A549 (cell line): ENCODE data around the gene NTRK3. TPM values are rescaled to one million over a fixed set of nuclear protein-coding genes. Genes with fewer than 3 reads are reported as not detected.

ENCODE experiments used
- ATAC-seq, 2 experiments: fragments of 200-7000 bp in 1 of 2; fragments of >200 bp in 1 of 2; cut with Nextera tagmentation in 1 of 2; cut with Tn5 transposase in 1 of 2; 3 replicates each; pipeline versions ENCODE4 v1.8.0 to v1.9.1; 2018 to 2020; ENCODE audit warnings: mild to moderate bottlenecking in 1 of 2, moderate library complexity in 1 of 2
- CTCF ChIA-PET: fragments of 300-600 bp; sonication (Branson Sonifier 250); formaldehyde crosslinking; extraction: SDS; loops from one replicate; lab custom pipeline; 2021; ENCODE audit warnings: antibody characterized with exemption, inconsistent platforms; lab: Yijun Ruan, JAX
- POLR2A ChIA-PET: fragments of 350-600 bp; formaldehyde crosslinking; extraction: SDS; loops from one replicate; lab custom pipeline; 2021; ENCODE audit warnings: antibody characterized with exemption, inconsistent platforms; lab: Yijun Ruan, JAX
- DNase-seq, 2 experiments: peaks; one replicate each; pipeline versions ENCODE4 v3.0.0 to v3.0.0-alpha.2; 2011 to 2016; ENCODE audit warnings: low read depth in 1 of 2, low spot score in 1 of 2
- FAIRE-seq: peaks from 2 replicates; lab custom pipeline; 2011; peaks lifted over from hg19 to GRCh38; lab: Jason Lieb, UNC
- H3K27ac ChIP-seq, 2 experiments: fragments of >200 bp; sonication (Bioruptor Twin); formaldehyde crosslinking; 3 replicates each; pipeline ENCODE4 v1.5.1; 2016 to 2017
- H3K4me1 ChIP-seq: fragments of >200 bp; sonication (Bioruptor Twin); formaldehyde crosslinking; 3 replicates; pipeline ENCODE4 v1.6.1; 2016
- H3K4me2 ChIP-seq: fragments of >200 bp; sonication (Bioruptor Twin); formaldehyde crosslinking; 3 replicates; pipeline ENCODE4 v1.6.1; 2016
- H3K4me3 ChIP-seq: fragments of >200 bp; sonication (Bioruptor Twin); formaldehyde crosslinking; 3 replicates; pipeline ENCODE4 v1.5.1; 2016
- H3K9me3 ChIP-seq: fragments of >200 bp; sonication (Bioruptor Twin); formaldehyde crosslinking; 3 replicates; pipeline ENCODE4 v1.6.1; 2016
- CBX2 ChIP-seq: fragments of 200-600 bp; sonication (generic); IDR thresholded peaks from 2 replicates; pipeline ENCODE4 v1.6.1; 2016; ENCODE audit warnings: low read depth, mild to moderate bottlenecking, borderline replicate concordance
- CEBPB ChIP-seq, 2 experiments: fragments of >200 bp in 1 of 2; sonication (Bioruptor Twin) in 1 of 2; formaldehyde crosslinking in 1 of 2; IDR thresholded peaks; 2 replicates each; pipeline ENCODE4 v1.6.1; 2012 to 2016
- CHD2 ChIP-seq: fragments of 150-350 bp; IDR thresholded peaks from 2 replicates; pipeline ENCODE4 v1.6.1; 2014; ENCODE audit warnings: low read length; ENCODE audit not compliant: partially characterized antibody
- EHF ChIP-seq: fragments of 250-450 bp; sonication (Bioruptor Pico); IDR thresholded peaks from 2 replicates; pipeline ENCODE4 v1.5.0; 2020; ENCODE audit warnings: mild to moderate bottlenecking
- EP300 ChIP-seq, 2 experiments: fragments of >200 bp; sonication (Bioruptor Twin); formaldehyde crosslinking; IDR thresholded peaks; 2 replicates in 1 of 2; 3 replicates in 1 of 2; pipeline ENCODE4 v1.6.1; 2016 to 2017
- ESRRA ChIP-seq: fragments of 150-350 bp; IDR thresholded peaks from 2 replicates; pipeline ENCODE4 v1.6.1; 2014; ENCODE audit warnings: mild to moderate bottlenecking, low read length, borderline replicate concordance
- FOSB ChIP-seq: fragments of 250-450 bp; sonication (Bioruptor Pico); IDR thresholded peaks from 2 replicates; pipeline ENCODE4 v1.5.0; 2020; ENCODE audit warnings: mild to moderate bottlenecking, moderate library complexity
- FOXS1 ChIP-seq: fragments of 250-450 bp; sonication (Bioruptor Pico); IDR thresholded peaks from 2 replicates; pipeline ENCODE4 v1.5.0; 2020; ENCODE audit warnings: mild to moderate bottlenecking, moderate library complexity
- HDAC2 ChIP-seq: fragments of 200-600 bp; sonication (generic); IDR thresholded peaks from 2 replicates; pipeline ENCODE4 v1.6.1; 2016
- HOXB13 ChIP-seq: fragments of 250-450 bp; sonication (Bioruptor Pico); IDR thresholded peaks from 2 replicates; pipeline ENCODE4 v1.5.0; 2020; ENCODE audit warnings: low read depth, mild to moderate bottlenecking, moderate library complexity
- KDM1A ChIP-seq: fragments of 200-600 bp; sonication (generic); IDR thresholded peaks from 2 replicates; pipeline ENCODE4 v1.6.1; 2016; ENCODE audit warnings: low read depth, mild to moderate bottlenecking
- MAFK ChIP-seq: fragments of 450-650 bp; IDR thresholded peaks from 2 replicates; pipeline ENCODE4 v1.6.1; 2014; ENCODE audit not compliant: partially characterized antibody
- MAZ ChIP-seq: fragments of 150-350 bp; IDR thresholded peaks from 2 replicates; pipeline ENCODE4 v1.6.1; 2014; ENCODE audit warnings: antibody characterized with exemption, low read depth, low read length, borderline replicate concordance
- NPAS2 ChIP-seq: fragments of 250-450 bp; sonication (Bioruptor Pico); IDR thresholded peaks from 2 replicates; pipeline ENCODE4 v1.8.0; 2022; ENCODE audit warnings: mild to moderate bottlenecking, moderate library complexity, borderline replicate concordance
- PHF8 ChIP-seq: fragments of 200-600 bp; sonication (generic); IDR thresholded peaks from 2 replicates; pipeline ENCODE4 v1.6.1; 2016; ENCODE audit warnings: low read depth, mild to moderate bottlenecking, antibody characterized with exemption, moderate library complexity, borderline replicate concordance
- POLR2AphosphoS2 ChIP-seq: conservative IDR thresholded peaks from 2 replicates; pipeline ENCODE4 v1.6.1; 2012; ENCODE audit warnings: low read length, improper control_type of control experiment, inconsistent platforms
- RARB ChIP-seq: fragments of 250-450 bp; sonication (Bioruptor Pico); IDR thresholded peaks from 2 replicates; pipeline ENCODE4 v1.8.0; 2021; ENCODE audit warnings: mild to moderate bottlenecking, moderate library complexity
- SREBF2 ChIP-seq: fragments of 450-650 bp; IDR thresholded peaks from 2 replicates; pipeline ENCODE4 v1.6.1; 2014; ENCODE audit warnings: mild to moderate bottlenecking, moderate library complexity
- WGBS: methylation state at CpG from one replicate; pipeline ENCODE4 v1.1.6; 2017; ENCODE audit errors: missing lambda C conversion rate; 5-methylcytosine and 5-hydroxymethylcytosine counted together
- polyA plus RNA-seq, 4 experiments: library from polyadenylated mRNA; depleted of rRNA in 3 of 4; stranded (reverse); fragments of >200 nt; fragmentation: RNase III in 1 of 4; extraction: RNeasy Plus Mini Kit Qiagen cat#74134 plus additional on column Dnase treatment in 1 of 4; gene quantifications; 2 replicates in 3 of 4; 3 replicates in 1 of 4; pipeline ENCODE4 v1.2.3, GENCODE V29; 2011 to 2017
- TF ChIP-seq, protein P1 (sequence below): fragments of 250-450 bp; sonication (Bioruptor Pico); IDR thresholded peaks from 2 replicates; pipeline ENCODE4 v1.5.0; 2021; ENCODE audit warnings: mild to moderate bottlenecking, moderate library complexity, borderline replicate concordance
- TF ChIP-seq, protein P2 (sequence below): fragments of >200 bp; sonication (Bioruptor Twin); formaldehyde crosslinking; IDR thresholded peaks from 3 replicates; pipeline ENCODE4 v1.5.1; 2016
- TF ChIP-seq, protein P3 (sequence below): fragments of >200 bp; sonication (Bioruptor Twin); formaldehyde crosslinking; IDR thresholded peaks from 2 replicates; pipeline ENCODE4 v1.6.1; 2016
- TF ChIP-seq, protein P4 (sequence below): fragments of 200-600 bp; sonication (generic); IDR thresholded peaks from 2 replicates; pipeline ENCODE4 v1.6.1; 2016; ENCODE audit warnings: antibody characterized with exemption, mild to moderate bottlenecking, moderate library complexity
- TF ChIP-seq, protein P5 (sequence below): fragments of 250-450 bp; sonication (Bioruptor Pico); IDR thresholded peaks from 2 replicates; pipeline ENCODE4 v1.5.0; 2020; ENCODE audit warnings: low read depth, mild to moderate bottlenecking, moderate library complexity
- TF ChIP-seq, protein P6 (sequence below): IDR thresholded peaks from 2 replicates; pipeline ENCODE4 v1.6.1; 2012

Gene NTRK3
- polyA plus RNA-seq, 2 of the 4 experiments (the other 2 are of a cell fraction) = 55.0 to 55.2 TPM

DNA sequence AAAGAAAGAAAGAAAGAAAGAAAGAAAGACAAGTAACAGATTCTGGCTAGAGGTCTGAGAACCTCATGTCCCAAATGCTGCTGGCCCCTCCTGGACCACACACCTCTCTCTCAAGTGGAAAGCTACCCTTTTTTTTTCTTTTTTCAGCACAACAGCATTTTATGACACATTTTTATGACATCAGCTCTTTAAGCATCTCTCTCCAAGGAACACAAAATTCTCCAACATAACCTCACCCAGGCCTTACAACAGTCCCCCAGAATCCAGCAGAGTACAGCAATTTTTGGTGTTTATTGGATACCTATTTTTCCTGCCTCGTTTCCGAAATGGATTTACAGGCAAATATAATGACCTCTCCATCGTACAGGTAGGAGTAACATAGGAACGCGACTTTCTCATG is 11.2 kb upstream of the NTRK3 start:
- FAIRE-seq (no peak), ATAC-seq (peak in 1 of 2 experiments; percentile 17; a peak in 1 of 6 replicates), DNase-seq (no peak)
- 0 out of 3 replicates have a peak overlapping the region, but pooled peaks have one; percentile 9 for H3K4me2 ChIP-seq
- H3K9me3 ChIP-seq = no peaks in the 10 kb centered on the region
- H3K4me3 ChIP-seq = no peak overlapping the region
- no peak overlapping the region for H3K27ac ChIP-seq
- peaks cover 12% of the 10 kb centered on the region for H3K4me1 ChIP-seq
- POLR2A ChIA-PET = no interaction called here
- TF ChIP-seq CHD2 (no peak), MAZ (no peak), MAFK (no peak), NPAS2 (CRISPR knock-in tag) (no peak), KDM1A (no peak), PHF8 (no peak), EP300 (IDR thresholded peaks at IDR 0.05) (no peak), EHF (CRISPR knock-in tag) (no peak), FOSB (CRISPR knock-in tag) (no peak), CEBPB (IDR thresholded peaks at IDR 0.05) (no peak), FOXS1 (CRISPR knock-in tag) (no peak), CBX2 (no peak)
- TF ChIP-seq, protein P1, sequence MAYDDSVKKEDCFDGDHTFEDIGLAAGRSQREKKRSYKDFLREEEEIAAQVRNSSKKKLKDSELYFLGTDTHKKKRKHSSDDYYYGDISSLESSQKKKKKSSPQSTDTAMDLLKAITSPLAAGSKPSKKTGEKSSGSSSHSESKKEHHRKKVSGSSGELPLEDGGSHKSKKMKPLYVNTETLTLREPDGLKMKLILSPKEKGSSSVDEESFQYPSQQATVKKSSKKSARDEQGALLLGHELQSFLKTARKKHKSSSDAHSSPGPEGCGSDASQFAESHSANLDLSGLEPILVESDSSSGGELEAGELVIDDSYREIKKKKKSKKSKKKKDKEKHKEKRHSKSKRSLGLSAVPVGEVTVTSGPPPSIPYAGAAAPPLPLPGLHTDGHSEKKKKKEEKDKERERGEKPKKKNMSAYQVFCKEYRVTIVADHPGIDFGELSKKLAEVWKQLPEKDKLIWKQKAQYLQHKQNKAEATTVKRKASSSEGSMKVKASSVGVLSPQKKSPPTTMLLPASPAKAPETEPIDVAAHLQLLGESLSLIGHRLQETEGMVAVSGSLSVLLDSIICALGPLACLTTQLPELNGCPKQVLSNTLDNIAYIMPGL (CRISPR knock-in tag) = no peak
- TF ChIP-seq, protein P2, sequence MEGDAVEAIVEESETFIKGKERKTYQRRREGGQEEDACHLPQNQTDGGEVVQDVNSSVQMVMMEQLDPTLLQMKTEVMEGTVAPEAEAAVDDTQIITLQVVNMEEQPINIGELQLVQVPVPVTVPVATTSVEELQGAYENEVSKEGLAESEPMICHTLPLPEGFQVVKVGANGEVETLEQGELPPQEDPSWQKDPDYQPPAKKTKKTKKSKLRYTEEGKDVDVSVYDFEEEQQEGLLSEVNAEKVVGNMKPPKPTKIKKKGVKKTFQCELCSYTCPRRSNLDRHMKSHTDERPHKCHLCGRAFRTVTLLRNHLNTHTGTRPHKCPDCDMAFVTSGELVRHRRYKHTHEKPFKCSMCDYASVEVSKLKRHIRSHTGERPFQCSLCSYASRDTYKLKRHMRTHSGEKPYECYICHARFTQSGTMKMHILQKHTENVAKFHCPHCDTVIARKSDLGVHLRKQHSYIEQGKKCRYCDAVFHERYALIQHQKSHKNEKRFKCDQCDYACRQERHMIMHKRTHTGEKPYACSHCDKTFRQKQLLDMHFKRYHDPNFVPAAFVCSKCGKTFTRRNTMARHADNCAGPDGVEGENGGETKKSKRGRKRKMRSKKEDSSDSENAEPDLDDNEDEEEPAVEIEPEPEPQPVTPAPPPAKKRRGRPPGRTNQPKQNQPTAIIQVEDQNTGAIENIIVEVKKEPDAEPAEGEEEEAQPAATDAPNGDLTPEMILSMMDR = no peak
- TF ChIP-seq, protein P3, sequence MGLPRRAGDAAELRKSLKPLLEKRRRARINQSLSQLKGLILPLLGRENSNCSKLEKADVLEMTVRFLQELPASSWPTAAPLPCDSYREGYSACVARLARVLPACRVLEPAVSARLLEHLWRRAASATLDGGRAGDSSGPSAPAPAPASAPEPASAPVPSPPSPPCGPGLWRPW = no peak
- TF ChIP-seq, protein P4, sequence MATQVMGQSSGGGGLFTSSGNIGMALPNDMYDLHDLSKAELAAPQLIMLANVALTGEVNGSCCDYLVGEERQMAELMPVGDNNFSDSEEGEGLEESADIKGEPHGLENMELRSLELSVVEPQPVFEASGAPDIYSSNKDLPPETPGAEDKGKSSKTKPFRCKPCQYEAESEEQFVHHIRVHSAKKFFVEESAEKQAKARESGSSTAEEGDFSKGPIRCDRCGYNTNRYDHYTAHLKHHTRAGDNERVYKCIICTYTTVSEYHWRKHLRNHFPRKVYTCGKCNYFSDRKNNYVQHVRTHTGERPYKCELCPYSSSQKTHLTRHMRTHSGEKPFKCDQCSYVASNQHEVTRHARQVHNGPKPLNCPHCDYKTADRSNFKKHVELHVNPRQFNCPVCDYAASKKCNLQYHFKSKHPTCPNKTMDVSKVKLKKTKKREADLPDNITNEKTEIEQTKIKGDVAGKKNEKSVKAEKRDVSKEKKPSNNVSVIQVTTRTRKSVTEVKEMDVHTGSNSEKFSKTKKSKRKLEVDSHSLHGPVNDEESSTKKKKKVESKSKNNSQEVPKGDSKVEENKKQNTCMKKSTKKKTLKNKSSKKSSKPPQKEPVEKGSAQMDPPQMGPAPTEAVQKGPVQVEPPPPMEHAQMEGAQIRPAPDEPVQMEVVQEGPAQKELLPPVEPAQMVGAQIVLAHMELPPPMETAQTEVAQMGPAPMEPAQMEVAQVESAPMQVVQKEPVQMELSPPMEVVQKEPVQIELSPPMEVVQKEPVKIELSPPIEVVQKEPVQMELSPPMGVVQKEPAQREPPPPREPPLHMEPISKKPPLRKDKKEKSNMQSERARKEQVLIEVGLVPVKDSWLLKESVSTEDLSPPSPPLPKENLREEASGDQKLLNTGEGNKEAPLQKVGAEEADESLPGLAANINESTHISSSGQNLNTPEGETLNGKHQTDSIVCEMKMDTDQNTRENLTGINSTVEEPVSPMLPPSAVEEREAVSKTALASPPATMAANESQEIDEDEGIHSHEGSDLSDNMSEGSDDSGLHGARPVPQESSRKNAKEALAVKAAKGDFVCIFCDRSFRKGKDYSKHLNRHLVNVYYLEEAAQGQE = no peak
- TF ChIP-seq, protein P5, sequence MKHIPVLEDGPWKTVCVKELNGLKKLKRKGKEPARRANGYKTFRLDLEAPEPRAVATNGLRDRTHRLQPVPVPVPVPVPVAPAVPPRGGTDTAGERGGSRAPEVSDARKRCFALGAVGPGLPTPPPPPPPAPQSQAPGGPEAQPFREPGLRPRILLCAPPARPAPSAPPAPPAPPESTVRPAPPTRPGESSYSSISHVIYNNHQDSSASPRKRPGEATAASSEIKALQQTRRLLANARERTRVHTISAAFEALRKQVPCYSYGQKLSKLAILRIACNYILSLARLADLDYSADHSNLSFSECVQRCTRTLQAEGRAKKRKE (CRISPR knock-in tag) = no peak
- WGBS = 22% methylated on average over 5 of the region's 5 CpGs
- CTCF ChIA-PET = interaction anchor here (9.0 kb wide), 1 partner anchor 19 kb away, joined by 121 read pairs; no protein-coding TSS in a partner anchor

DNA sequence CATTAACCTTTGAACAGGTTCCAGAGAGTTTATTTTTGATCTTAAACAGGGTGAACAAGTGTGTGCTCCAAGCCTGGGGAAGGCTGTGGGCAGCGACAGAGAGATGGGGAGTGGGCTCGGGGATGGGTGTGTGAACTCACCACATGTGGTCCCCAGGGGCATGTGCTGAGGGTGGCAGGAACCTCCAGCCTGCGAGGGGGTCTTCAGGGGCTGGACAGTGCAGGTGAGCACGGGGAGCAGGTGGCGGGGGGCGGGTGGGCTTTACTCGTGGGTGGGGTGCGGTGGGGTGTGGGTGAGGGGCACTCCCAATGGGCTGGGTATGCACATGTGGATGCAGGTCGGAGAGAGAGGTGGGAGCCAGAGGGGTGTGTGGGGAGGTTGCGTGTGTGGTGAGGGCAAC is 9.6 kb upstream of the NTRK3 start:
- H3K4me2 ChIP-seq = no peak overlapping the region
- DNase-seq (no peak), FAIRE-seq (no peak), ATAC-seq (no peak)
- WGBS = 29% methylated on average over 5 of the region's 10 CpGs
- H3K4me3 ChIP-seq = no peak overlapping the region
- TF ChIP-seq POLR2AphosphoS2 = no peak
- TF ChIP-seq NPAS2 (CRISPR knock-in tag) = no peak
- no peak for TF ChIP-seq SREBF2
- no peak for TF ChIP-seq HDAC2
- TF ChIP-seq, protein P6, sequence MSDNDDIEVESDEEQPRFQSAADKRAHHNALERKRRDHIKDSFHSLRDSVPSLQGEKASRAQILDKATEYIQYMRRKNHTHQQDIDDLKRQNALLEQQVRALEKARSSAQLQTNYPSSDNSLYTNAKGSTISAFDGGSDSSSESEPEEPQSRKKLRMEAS = no peak
- no peak for TF ChIP-seq PHF8
- TF ChIP-seq, protein P5 (CRISPR knock-in tag) = no peak
- no peak for TF ChIP-seq RARB (CRISPR knock-in tag)
- no peak for TF ChIP-seq ESRRA
- no peak for TF ChIP-seq HOXB13 (CRISPR knock-in tag)
- no peak overlapping the region for H3K27ac ChIP-seq
- ChIA-PET POLR2A (no interaction called here), CTCF (no interaction called here)
- peaks cover 25% of the 10 kb centered on the region for H3K4me1 ChIP-seq
- no peaks in the 10 kb centered on the region for H3K9me3 ChIP-seq
